ENCODE data around the gene ST3GAL5. TPM values are rescaled to one million over a fixed set of nuclear protein-coding genes. Genes with fewer than 3 reads are reported as not detected.
"Not testable (repeated sequence)": the region's sequence is repeated elsewhere in the genome, so short reads cannot be mapped to it uniquely, and the experiment has no call there.

ST3GAL5 gene
- total and polyA plus RNA-seq, 5 donors: 5.4 to 14.0 (median 8.7) TPM

- no peak overlapping the region for H3K27ac ChIP-seq (ENCODE audit: low read length)
- no peak for DNase-seq
- intact Hi-C loops (cut with DNase I): no loop called here
- no peaks in the 10 kb centered on the region for H3K27me3 ChIP-seq (ENCODE audit: control insufficient read depth, insufficient read depth)
- WGBS: 84% methylated on average over 5 of the region's 5 CpGs
- H3K4me3 ChIP-seq (ENCODE audit: low read length): no peak overlapping the region
- ATAC-seq: no peak
- peaks cover 4% of the 10 kb centered on the region for H3K4me1 ChIP-seq (ENCODE audit: control insufficient read depth, insufficient read depth, low read length)
- H3K9me3 ChIP-seq (ENCODE audit: control insufficient read depth, low read length): no peaks in the 10 kb centered on the region
Measured at GRCh38 chr2:85890522-85891176, 1.9 kb upstream of the ST3GAL5 start.

GRCh38 chr2:85889627-85890281, 964 bp upstream of the ST3GAL5 start:
- no peak for ATAC-seq
- Histone ChIP-seq H3K9me3 (ENCODE audit: control insufficient read depth, low read length) (no peaks in the 10 kb centered on the region), H3K4me3 (ENCODE audit: low read length) (peak overlapping the region; percentile 84), H3K27me3 (ENCODE audit: control insufficient read depth, insufficient read depth) (no peaks in the 10 kb centered on the region), H3K27ac (ENCODE audit: low read length) (peak overlapping the region; percentile 76), H3K4me1 (ENCODE audit: control insufficient read depth, insufficient read depth, low read length) (peaks cover 4% of the 10 kb centered on the region)
- intact Hi-C loops (cut with DNase I): loop anchor here in 2 of 4 donors (2.0 to 10.0 kb wide), 4 partner anchors 62 to 189 kb away; no protein-coding TSS in a partner anchor
- 22% methylated on average over 22 of the region's 22 CpGs for WGBS
- DNase-seq: peak in 2 of 3 donors; percentile 39 to 72

DNA sequence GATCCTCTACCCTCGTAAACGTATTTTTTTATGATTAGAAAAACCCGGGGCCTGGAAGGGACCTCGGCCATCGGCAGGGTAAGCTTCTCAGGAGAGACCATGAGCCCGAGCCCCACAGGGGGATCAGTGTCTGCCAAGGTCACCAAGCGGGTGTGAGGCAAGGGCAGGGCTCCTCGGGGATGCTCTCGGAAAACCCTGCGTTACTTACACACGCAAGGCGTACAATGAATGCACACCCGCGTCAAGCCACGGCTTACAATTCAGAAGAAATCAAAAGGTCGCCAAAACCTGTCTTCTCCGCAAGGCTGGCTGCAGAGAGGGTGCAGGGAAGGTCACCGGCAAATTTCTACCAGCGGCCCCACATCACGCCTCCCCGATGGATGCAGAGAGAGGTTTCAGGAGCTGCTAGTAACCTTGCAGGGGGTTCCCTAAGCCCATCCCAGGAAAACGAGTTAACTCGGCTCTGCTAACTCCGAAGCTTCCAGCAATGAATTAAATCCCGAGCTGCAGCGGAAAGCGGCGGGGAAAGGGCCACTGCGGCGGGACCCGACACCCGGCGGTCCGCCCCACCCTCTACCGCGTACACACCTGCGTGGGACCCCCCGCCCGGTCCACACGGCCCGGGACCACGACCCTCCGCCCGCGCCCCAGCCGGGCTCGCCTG, 638 bp downstream of the ST3GAL5 start:
- 2% methylated on average over 47 of the region's 47 CpGs for WGBS
- Histone ChIP-seq H3K9me3 (ENCODE audit: control insufficient read depth, low read length) (no peaks in the 10 kb centered on the region), H3K4me3 (ENCODE audit: low read length) (peak overlapping the region; percentile 84), H3K27ac (ENCODE audit: low read length) (peak overlapping the region; percentile 50), H3K4me1 (ENCODE audit: control insufficient read depth, insufficient read depth, low read length) (peaks cover 4% of the 10 kb centered on the region), H3K27me3 (ENCODE audit: control insufficient read depth, insufficient read depth) (no peaks in the 10 kb centered on the region)
- DNase-seq (peak; percentile 42 to 69 (median 69)), ATAC-seq (peak in 1 of 2 donors; percentile 8)
- intact Hi-C loops (cut with DNase I): loop anchor here in 2 of 4 donors (2.0 to 10.0 kb wide), 4 partner anchors 61 to 191 kb away; no protein-coding TSS in a partner anchor

DNA sequence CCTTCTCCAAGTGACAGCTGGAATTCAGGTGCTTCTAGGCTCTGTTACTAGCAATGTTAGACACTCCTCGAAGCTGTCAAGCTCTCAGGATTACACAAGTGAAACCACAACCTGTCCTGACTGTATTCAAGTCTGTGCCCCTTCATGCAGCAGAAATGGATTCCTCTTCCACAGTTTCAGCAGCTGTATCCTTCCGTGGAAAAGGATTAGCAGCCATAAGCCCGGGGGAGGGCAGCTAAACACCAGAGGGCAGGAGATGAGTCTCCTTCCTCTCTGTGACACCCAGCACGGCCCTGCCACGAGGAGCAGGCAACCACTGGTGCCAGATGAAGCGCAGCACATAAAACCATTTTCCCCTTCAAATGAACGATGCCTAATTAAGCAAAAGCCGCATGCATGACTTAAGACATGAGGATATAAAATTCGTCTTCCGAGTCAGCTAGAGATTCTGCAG, 1.2 kb downstream of the ST3GAL5 start:
- Histone ChIP-seq H3K27me3 (ENCODE audit: control insufficient read depth, insufficient read depth) (no peaks in the 10 kb centered on the region), H3K9me3 (ENCODE audit: control insufficient read depth, low read length) (no peaks in the 10 kb centered on the region), H3K27ac (ENCODE audit: low read length) (peak overlapping the region; percentile 25), H3K4me3 (ENCODE audit: low read length) (peak overlapping the region; percentile 84), H3K4me1 (ENCODE audit: control insufficient read depth, insufficient read depth, low read length) (peaks cover 4% of the 10 kb centered on the region)
- ATAC-seq: peak; percentile 56 to 61
- intact Hi-C loops (cut with DNase I): loop anchor here in 2 of 4 donors (2.0 to 10.0 kb wide), 4 partner anchors 60 to 191 kb away; no protein-coding TSS in a partner anchor
- peak; percentile 56 to 83 (median 78) for DNase-seq
- WGBS: 8% methylated on average over 10 of the region's 10 CpGs

GRCh38 chr2:85886590-85886989, 2.2 kb downstream of the ST3GAL5 start:
- peak; percentile 5 to 40 for ATAC-seq
- WGBS: 40% methylated on average over 11 of the region's 11 CpGs
- Histone ChIP-seq H3K27ac (ENCODE audit: low read length) (no peak overlapping the region), H3K4me3 (ENCODE audit: low read length) (no peak overlapping the region), H3K9me3 (ENCODE audit: control insufficient read depth, low read length) (no peaks in the 10 kb centered on the region), H3K4me1 (ENCODE audit: control insufficient read depth, insufficient read depth, low read length) (peaks cover 4% of the 10 kb centered on the region), H3K27me3 (ENCODE audit: control insufficient read depth, insufficient read depth) (no peaks in the 10 kb centered on the region)
- DNase-seq: peak in 2 of 3 donors; percentile 60 to 61
- intact Hi-C loops (cut with DNase I): loop anchor here in 2 of 4 donors (5.0 to 10.0 kb wide), 3 partner anchors 59 to 191 kb away; no protein-coding TSS in a partner anchor

- ATAC-seq: no peak
- Histone ChIP-seq H3K4me3 (ENCODE audit: low read length) (no peak overlapping the region), H3K27me3 (ENCODE audit: control insufficient read depth, insufficient read depth) (no peaks in the 10 kb centered on the region), H3K27ac (ENCODE audit: low read length) (no peak overlapping the region), H3K9me3 (ENCODE audit: control insufficient read depth, low read length) (no peaks in the 10 kb centered on the region), H3K4me1 (ENCODE audit: control insufficient read depth, insufficient read depth, low read length) (peaks cover 4% of the 10 kb centered on the region)
- no peak for DNase-seq
- 94% methylated on average over 8 of the region's 8 CpGs for WGBS
- intact Hi-C loops (cut with DNase I): loop anchor here in 2 of 4 donors (5.0 to 10.0 kb wide), 3 partner anchors 59 to 191 kb away; no protein-coding TSS in a partner anchor
Measured at GRCh38 chr2:85886141-85886540, 2.6 kb downstream of the ST3GAL5 start.

DNA sequence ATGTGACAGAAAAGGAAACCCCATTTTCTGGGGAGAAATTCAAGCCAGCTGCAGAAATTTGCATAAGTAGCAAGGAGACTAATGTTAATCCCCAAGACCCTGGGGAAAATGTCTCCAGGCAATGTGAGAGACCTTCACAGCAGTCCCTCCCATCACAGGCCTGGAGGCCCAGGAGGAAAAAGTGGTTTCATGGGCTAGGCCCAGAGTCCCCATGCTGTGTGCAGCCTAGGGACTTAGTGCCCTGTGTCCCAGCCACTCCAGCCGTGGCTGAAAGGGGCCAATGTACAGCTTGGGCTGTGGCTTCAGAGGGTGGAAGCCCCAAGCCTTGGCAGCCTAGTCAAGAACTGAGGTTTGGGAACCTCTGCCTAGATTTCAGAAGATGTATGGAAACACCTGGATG, 7.0 kb downstream of the ST3GAL5 start:
- intact Hi-C loops (cut with DNase I): loop anchor here in 1 of 4 donors (10.0 kb wide), 1 partner anchor 153 kb away; no protein-coding TSS in a partner anchor
- 98% methylated on average over 1 of the region's 1 CpG for WGBS
- DNase-seq; H3K9me3 ChIP-seq (ENCODE audit: control insufficient read depth, low read length); H3K4me3 ChIP-seq (ENCODE audit: low read length); H3K4me1 ChIP-seq (ENCODE audit: control insufficient read depth, insufficient read depth, low read length); H3K27me3 ChIP-seq (ENCODE audit: control insufficient read depth, insufficient read depth); ATAC-seq; H3K27ac ChIP-seq (ENCODE audit: low read length): not testable (repeated sequence)

GRCh38 chr2:85880716-85881328, 8.0 kb downstream of the ST3GAL5 start:
- intact Hi-C loops (cut with DNase I): loop anchor here in 1 of 4 donors (10.0 kb wide), 1 partner anchor 154 kb away; no protein-coding TSS in a partner anchor

GRCh38 chr2:85878719-85879370, 9.9 kb downstream of the ST3GAL5 start:
- H3K9me3 ChIP-seq (ENCODE audit: control insufficient read depth, low read length): no peaks in the 10 kb centered on the region
- ATAC-seq (peak; percentile 67 to 79), DNase-seq (no peak)
- H3K27ac ChIP-seq (ENCODE audit: low read length): no peak overlapping the region
- no peaks in the 10 kb centered on the region for H3K27me3 ChIP-seq (ENCODE audit: control insufficient read depth, insufficient read depth)
- 86% methylated on average over 9 of the region's 9 CpGs for WGBS
- intact Hi-C loops (cut with DNase I): no loop called here
- H3K4me3 ChIP-seq (ENCODE audit: low read length): no peak overlapping the region
- H3K4me1 ChIP-seq (ENCODE audit: control insufficient read depth, insufficient read depth, low read length): peaks cover 8% of the 10 kb centered on the region

More at GRCh38 chr2:85880716-85881328, 8.0 kb downstream of the ST3GAL5 start:
- H3K4me1 ChIP-seq (ENCODE audit: control insufficient read depth, insufficient read depth, low read length); H3K27me3 ChIP-seq (ENCODE audit: control insufficient read depth, insufficient read depth); H3K9me3 ChIP-seq (ENCODE audit: control insufficient read depth, low read length); H3K27ac ChIP-seq (ENCODE audit: low read length); DNase-seq; H3K4me3 ChIP-seq (ENCODE audit: low read length); ATAC-seq: not testable (repeated sequence)
- WGBS: 63% methylated on average over 4 of the region's 4 CpGs
